ENCODE measurements around the gene PLIN4.
A peak's percentile ranks its signal among the peaks of the same experiment; 100 is the strongest.

The PLIN4 gene

DNA sequence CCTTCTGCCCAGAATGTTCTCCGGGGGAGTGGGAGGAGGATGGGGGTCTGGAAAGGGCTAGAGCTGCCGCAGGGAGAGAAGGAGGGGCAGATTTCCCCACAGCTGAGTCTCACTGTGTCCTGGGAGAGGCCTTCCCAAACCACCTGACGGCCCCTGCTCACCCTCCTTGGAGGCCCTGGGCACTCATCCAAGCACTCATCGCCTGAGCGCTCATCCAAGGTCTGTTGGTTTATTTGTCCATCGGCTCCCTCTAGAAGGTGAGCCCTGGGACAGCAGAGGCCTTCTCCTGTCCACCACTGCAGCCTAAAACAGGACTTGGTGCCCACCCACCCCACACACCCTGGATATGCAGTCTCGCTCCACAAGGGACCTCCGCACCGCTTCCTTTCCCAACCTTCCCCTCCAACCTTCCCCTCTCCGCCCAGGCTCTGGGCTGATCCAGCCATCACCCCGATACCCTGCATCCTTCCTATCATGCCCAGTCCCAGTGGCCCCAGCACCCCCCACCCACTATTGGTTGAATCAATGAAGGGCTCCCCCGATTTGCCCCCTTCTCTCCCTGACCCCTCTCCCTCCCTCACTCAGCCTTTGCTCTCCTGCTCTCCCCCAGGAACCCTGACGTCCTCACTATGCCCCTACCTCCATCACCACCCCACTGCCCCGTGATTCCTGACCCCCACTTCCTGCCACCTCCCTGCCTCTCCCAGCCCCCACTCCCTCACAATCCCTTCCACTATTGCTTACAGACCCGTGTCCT, 62.4 kb downstream of the PLIN4 start:
- peak overlapping the region; percentile 65 to 81 for H3K4me3 ChIP-seq (ENCODE audit: low read length in 2 of 2)
- H3K4me1 ChIP-seq (ENCODE audit: control insufficient read depth in 2 of 2, insufficient read depth in 2 of 2, low read length in 2 of 2): peaks cover 12 to 13% of the 10 kb centered on the region in 2 donors

GRCh38 chr19:4454747-4455718, 63.3 kb downstream of the PLIN4 start:
- Histone ChIP-seq H3K27ac (ENCODE audit: low read depth in 2 of 2, low read length in 2 of 2) (no peak overlapping the region), H3K36me3 (ENCODE audit: control insufficient read depth in 2 of 2, insufficient read depth in 2 of 2, low read length in 2 of 2) (peaks cover 19 to 31% of the 10 kb centered on the region in 2 donors), H3K4me1 (ENCODE audit: control insufficient read depth in 2 of 2, insufficient read depth in 2 of 2, low read length in 2 of 2) (peaks cover 12 to 13% of the 10 kb centered on the region in 2 donors), H3K9me3 (ENCODE audit: control insufficient read depth in 2 of 2, low read length in 2 of 2) (no peaks in the 10 kb centered on the region), H3K9ac (ENCODE audit: low read depth in 1 of 2, low read length in 2 of 2) (no peak overlapping the region), H3K4me3 (ENCODE audit: low read length in 2 of 2) (no peak overlapping the region), H3K27me3 (ENCODE audit: control insufficient read depth in 2 of 2, insufficient read depth in 2 of 2, low read length in 2 of 2) (no peaks in the 10 kb centered on the region)

More for the DNA sequence above, 62.4 kb downstream of the PLIN4 start:
- Histone ChIP-seq H3K27me3 (ENCODE audit: control insufficient read depth in 2 of 2, insufficient read depth in 2 of 2, low read length in 2 of 2) (no peaks in the 10 kb centered on the region), H3K27ac (ENCODE audit: low read depth in 2 of 2, low read length in 2 of 2) (peak overlapping the region in 1 of 2 donors; percentile 65), H3K9me3 (ENCODE audit: control insufficient read depth in 2 of 2, low read length in 2 of 2) (no peaks in the 10 kb centered on the region), H3K9ac (ENCODE audit: low read depth in 1 of 2, low read length in 2 of 2) (peak overlapping the region; percentile 61 to 66), H3K36me3 (ENCODE audit: control insufficient read depth in 2 of 2, insufficient read depth in 2 of 2, low read length in 2 of 2) (peaks cover 19 to 29% of the 10 kb centered on the region in 2 donors)

- H3K27me3 ChIP-seq (ENCODE audit: control insufficient read depth in 2 of 2, insufficient read depth in 2 of 2, low read length in 2 of 2): no peaks in the 10 kb centered on the region
- peaks cover 12 to 13% of the 10 kb centered on the region in 2 donors for H3K4me1 ChIP-seq (ENCODE audit: control insufficient read depth in 2 of 2, insufficient read depth in 2 of 2, low read length in 2 of 2)
- no peaks in the 10 kb centered on the region for H3K9me3 ChIP-seq (ENCODE audit: control insufficient read depth in 2 of 2, low read length in 2 of 2)
- no peak overlapping the region for H3K9ac ChIP-seq (ENCODE audit: low read depth in 1 of 2, low read length in 2 of 2)
- peaks cover 30 to 41% of the 10 kb centered on the region in 2 donors for H3K36me3 ChIP-seq (ENCODE audit: control insufficient read depth in 2 of 2, insufficient read depth in 2 of 2, low read length in 2 of 2)
- H3K27ac ChIP-seq (ENCODE audit: low read depth in 2 of 2, low read length in 2 of 2): no peak overlapping the region
- no peak overlapping the region for H3K4me3 ChIP-seq (ENCODE audit: low read length in 2 of 2)
Observed at GRCh38 chr19:4453232-4454179, 64.8 kb downstream of the PLIN4 start.

GRCh38 chr19:4452230-4452990, 65.9 kb downstream of the PLIN4 start:
- no peak overlapping the region for H3K4me3 ChIP-seq (ENCODE audit: low read length in 2 of 2)
- peaks cover 12 to 13% of the 10 kb centered on the region in 2 donors for H3K4me1 ChIP-seq (ENCODE audit: control insufficient read depth in 2 of 2, insufficient read depth in 2 of 2, low read length in 2 of 2)

More at GRCh38 chr19:4452230-4452990, 65.9 kb downstream of the PLIN4 start:
- Histone ChIP-seq H3K9me3 (ENCODE audit: control insufficient read depth in 2 of 2, low read length in 2 of 2) (no peaks in the 10 kb centered on the region), H3K27me3 (ENCODE audit: control insufficient read depth in 2 of 2, insufficient read depth in 2 of 2, low read length in 2 of 2) (no peaks in the 10 kb centered on the region), H3K27ac (ENCODE audit: low read depth in 2 of 2, low read length in 2 of 2) (no peak overlapping the region), H3K36me3 (ENCODE audit: control insufficient read depth in 2 of 2, insufficient read depth in 2 of 2, low read length in 2 of 2) (peaks cover 41 to 45% of the 10 kb centered on the region in 2 donors), H3K9ac (ENCODE audit: low read depth in 1 of 2, low read length in 2 of 2) (no peak overlapping the region)
